NCI-H1694 (cell line): ENCODE measurements around the gene PSMB3.

Experiments used
- DNase-seq: peaks from one replicate; lab custom pipeline; 2025; lab: John Stamatoyannopoulos, UW

The PSMB3 gene

GRCh38 chr17:38733982-38734973, 18.3 kb upstream of the PSMB3 start:
- no peak for DNase-seq

DNA sequence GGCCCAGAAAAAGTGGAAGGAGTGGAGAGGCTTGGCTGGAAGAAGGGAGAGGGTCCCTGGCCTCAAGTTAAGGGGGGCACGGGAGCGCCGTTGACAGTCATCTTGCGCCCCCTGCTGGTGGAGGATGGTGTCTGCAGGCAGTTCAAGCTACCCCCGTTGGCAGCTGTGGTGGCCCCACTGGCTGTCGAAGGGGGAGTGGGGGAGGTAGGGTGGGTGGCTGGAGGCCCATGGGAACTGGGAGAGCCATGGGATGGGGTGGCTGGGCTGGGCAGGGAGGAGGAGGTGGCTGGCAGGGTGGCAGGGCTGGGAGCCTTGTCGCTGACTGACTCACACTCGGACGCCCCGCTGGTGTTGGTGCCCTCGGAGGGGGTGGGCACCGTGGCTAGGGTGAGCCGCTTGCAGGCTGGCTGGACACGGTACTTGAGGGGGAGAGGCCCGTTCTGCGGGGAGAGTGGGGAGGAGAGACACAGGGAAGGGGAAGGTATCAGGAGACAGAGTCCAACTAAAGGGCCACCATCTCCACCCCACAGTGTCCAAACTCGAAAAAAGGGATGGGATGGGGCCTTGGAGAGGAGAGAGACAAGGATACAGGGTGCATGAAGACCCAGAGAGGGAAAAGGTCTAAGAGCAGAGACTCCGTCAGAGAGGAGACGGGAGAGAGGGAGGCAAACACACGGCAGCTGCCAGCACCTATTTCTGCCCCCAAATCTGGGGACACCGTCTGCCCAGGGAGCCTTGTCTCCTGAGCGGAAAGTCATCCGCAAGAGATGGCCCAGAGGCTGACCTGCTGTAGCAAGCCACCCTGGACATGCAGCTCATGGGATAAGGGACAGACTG, 17.2 kb upstream of the PSMB3 start:
- DNase-seq = peak; percentile 51

GRCh38 chr17:38738007-38738662, 14.4 kb upstream of the PSMB3 start:
- DNase-seq = no peak

GRCh38 chr17:38738686-38739085, 13.9 kb upstream of the PSMB3 start:
- no peak for DNase-seq

DNA sequence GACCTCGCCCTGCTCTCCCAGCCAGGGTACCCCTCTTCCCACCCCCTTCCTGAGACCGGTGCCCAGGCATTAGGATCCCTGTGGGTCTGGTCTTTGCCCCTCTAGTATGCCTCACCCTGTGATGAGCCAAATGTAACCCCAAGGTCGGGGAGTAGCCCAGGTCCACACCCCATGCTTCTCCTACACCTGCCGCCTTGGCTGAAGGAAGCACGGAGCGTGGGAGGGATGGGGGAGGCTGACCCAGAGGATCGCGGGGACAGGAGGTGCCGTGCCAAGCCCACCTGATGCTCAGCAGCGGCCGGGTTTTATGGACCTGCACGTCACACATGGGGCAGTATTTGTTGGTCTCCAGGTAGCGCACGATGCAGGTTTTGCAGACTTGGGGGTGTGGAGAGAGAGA, 13.2 kb upstream of the PSMB3 start:
- no peak for DNase-seq

GRCh38 chr17:38740044-38740443, 12.5 kb upstream of the PSMB3 start:
- no peak for DNase-seq

GRCh38 chr17:38740806-38741205, 11.7 kb upstream of the PSMB3 start:
- DNase-seq = no peak

- no peak for DNase-seq
Measured at GRCh38 chr17:38741461-38741860, 11.1 kb upstream of the PSMB3 start.

GRCh38 chr17:38741921-38742410, 10.6 kb upstream of the PSMB3 start:
- no peak for DNase-seq

DNA sequence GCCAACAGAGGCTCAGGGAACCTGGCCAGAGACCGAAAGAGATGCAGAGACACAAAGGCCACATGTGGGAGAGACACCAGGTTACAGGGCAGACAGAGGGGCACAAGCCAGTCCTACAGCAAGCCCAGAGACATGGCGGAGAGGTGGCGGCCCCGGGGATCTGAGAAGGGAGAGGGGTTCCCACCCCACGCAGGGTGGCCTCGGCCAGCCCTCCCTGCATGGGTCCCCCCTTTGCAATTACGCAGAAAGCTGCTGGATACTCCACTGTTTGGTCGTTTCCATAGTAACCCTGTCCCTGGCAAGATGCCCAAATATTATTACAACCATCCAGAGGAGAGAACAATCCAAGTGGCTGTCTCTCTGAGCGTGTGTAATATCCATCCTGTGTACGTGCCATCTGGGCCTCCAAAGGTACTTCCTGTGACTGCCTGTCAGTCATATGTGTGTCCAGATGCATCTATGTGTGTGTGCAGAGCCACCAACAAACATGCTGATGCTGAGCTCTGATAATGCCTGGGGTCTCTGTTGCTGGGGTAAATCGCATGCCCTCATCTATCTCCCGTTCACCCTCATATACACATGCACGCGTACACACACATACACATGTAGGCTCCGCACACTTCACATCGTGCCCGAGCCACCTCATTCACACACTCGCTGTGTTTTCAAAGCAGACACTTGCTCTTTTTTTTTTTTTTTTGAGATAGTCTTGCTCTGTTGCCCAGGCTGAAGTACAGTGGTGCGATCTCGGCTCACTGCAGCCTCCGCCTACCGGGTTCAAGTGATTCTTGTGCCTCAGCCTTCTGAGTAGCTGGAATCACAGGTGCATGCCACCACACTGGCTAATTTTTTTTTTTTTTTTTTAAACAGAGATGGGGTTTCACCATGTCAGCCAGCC, 9.9 kb upstream of the PSMB3 start:
- peak; percentile 98 for DNase-seq

GRCh38 chr17:38743556-38744171, 8.9 kb upstream of the PSMB3 start:
- no peak for DNase-seq

DNA sequence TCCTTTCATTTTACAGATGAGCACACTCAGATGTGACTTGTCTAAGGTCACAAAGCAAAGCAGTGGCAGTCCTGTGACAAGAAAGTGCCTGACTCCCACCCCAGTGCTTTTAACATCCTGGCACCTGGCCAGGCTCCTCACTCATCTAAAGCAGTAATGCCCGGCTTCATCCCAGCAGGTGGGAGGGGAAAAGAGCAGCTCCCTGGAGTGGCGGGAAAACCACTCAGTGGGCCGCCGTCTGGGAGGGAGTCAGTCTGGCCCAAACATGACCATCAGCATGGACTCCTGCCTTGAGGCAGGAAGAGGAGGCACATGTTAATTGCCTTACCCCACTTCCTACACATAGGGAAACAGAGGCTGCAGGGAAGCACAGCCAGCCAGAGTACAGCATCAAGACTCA, 7.0 kb upstream of the PSMB3 start:
- no peak for DNase-seq

DNA sequence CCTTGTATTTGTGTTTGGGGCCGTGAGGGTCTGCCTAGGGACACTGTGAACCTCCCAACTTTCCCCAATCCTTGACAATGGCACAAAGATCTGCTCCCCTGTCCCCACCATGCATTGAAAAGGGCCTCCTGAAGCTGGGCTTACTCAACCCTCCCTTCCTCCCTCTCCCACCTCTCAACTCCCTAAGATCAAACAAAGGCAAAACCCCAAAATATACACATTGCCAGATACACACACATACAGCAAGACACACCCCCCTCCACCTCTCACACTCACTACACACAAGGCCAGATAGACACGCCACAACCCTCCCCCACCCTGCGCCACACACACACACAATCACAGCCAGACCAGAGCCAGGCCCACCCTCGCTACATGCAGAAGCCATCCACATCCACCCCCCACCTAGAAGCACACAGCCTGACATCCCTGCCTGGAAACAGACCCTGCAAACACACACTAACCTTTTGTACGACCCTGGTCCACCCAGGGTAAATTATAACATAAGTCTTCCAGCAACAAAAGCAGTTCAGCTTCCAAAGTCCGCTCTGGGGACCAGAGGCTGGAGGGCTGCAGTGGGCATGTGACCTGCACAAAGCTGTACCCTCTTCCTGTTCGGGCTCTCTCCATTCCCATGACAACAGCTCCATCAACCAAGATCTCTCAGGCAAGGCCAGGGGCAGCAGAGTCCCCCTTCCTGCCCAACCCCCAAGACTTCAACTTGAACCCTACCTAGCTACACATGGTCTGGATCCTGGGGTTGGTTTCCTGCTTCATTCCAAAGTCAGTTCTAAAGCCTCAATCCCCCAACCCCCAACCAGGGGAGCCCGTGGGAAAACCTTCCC, 6.3 kb upstream of the PSMB3 start:
- no peak for DNase-seq

GRCh38 chr17:38746849-38747462, 5.6 kb upstream of the PSMB3 start:
- no peak for DNase-seq

DNA sequence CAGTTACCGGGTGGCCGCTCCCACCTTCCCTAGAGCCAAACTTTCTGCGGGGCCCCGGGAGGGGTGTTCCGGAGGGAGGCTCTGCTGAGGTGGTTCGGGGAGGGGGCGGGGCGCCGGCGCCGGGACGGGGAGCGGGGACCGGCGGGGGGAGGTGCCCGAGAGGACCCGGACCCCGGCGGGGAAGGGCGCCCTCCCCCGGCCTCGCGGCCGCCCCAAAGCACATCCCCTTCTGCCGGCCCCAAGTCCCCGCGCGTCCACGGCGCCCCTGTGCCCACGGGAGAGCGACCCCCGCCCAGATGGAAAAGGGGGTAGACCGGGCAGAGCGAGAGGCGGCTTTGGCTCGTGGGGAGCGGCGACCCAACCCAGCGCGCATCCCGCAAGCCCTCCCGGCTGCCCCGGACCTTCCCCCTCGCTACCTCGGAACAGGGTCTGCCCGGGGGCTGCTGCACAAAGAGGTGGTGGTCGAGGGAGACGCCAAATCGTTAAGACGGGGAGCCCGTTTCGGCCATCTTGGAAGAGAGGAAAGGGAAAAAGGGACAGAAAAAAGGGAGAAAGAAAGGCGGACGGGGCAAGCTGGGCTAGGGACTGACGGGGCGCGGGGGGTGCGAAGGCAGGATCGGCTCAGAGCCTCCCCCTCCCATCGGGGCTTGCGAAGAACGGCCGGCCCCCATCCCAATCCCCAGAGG, 4.9 kb upstream of the PSMB3 start:
- DNase-seq = no peak

DNA sequence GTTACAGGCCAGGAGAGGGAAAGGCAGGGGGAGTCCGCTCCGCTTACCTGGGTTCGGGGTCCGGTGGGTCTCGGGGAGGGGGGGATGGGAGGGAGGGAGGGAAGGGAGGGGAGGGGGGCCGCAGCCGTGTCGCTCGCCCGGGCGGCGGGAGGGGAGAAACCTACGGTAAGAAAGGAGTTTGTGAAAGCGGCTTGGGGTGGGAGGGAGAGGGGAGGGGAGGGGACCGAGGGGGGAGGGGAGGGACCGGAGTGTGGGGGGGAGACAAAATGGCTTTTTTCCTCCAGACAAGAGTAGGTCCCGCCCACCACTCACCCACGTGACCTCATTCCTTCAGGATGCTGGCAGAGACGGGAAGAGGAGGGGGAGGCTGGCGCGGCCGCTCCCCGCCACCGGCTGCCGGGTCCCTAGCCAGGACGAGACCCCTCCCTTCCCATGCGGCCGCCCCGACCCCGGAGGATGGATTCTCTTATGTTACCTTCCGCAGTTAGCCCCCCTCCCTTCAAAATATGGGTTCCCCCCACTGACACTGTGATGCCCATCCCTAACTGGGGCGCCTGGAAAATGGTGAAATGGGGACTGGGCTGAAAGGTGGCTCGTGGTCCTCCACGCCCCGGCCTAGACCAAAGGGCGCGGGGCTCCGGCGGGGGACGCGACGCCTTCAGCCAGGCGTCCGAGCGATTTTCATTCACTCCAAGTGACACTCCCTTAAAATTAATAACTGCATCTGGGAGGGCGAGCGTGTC, 4.2 kb upstream of the PSMB3 start, which contains the start of gene PCGF2:
Gene PCGF2 (minus strand): TSS at position 188 of the 743 bp plus-strand sequence. CDS start 7,934 bp downstream, outside the sequence.
- DNase-seq = peak; percentile 96

DNA sequence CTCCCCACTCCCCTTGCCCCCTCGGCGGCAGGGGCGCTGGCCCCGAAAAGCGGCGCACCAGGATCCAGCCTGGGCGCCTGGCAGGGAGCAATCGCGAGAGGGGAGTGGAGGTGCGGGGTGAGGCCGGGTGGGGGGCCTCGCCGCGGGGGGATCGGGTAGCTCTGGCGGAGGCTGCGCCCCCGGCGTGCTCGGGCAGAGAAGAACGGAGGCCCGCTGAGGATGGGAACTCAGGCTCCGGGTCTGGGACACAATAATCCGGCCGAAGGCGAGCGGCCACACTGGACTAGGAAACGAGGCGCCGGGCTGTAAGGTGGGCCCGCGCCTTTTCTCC, 3.7 kb upstream of the PSMB3 start:
- no peak for DNase-seq
